Breast epithelium (tissue), 3 donors: ENCODE data around the gene BRINP1.

Experiments
- CTCF ChIP-seq, 3 donors: fragments of 450-650 bp; IDR thresholded peaks; one replicate each; pipeline ENCODE4 v1.5.1; 2016 to 2017; ENCODE audit warnings: antibody characterized with exemption in 3 of 3, mild to moderate bottlenecking in 3 of 3, moderate library complexity in 3 of 3
- POLR2A ChIP-seq: fragments of 450-650 bp; IDR thresholded peaks from one replicate; pipeline ENCODE4 v1.6.1; 2016; ENCODE audit warnings: antibody characterized with exemption, mild to moderate bottlenecking, moderate library complexity
- POLR2AphosphoS5 ChIP-seq, 3 donors: sonication (generic); formaldehyde crosslinking; IDR thresholded peaks; one replicate each; pipeline ENCODE4 v1.6.1; 2017; ENCODE audit warnings: antibody characterized with exemption in 3 of 3

GRCh38 chr9:119156354-119156753, 212.9 kb downstream of the BRINP1 start:
- TF ChIP-seq CTCF (IDR thresholded peaks at IDR 0.05): no peak
- TF ChIP-seq POLR2A: no peak
- no peak for TF ChIP-seq POLR2AphosphoS5 (IDR thresholded peaks at IDR 0.05)
